ENCODE measurements around the gene SMIM8.

DNA sequence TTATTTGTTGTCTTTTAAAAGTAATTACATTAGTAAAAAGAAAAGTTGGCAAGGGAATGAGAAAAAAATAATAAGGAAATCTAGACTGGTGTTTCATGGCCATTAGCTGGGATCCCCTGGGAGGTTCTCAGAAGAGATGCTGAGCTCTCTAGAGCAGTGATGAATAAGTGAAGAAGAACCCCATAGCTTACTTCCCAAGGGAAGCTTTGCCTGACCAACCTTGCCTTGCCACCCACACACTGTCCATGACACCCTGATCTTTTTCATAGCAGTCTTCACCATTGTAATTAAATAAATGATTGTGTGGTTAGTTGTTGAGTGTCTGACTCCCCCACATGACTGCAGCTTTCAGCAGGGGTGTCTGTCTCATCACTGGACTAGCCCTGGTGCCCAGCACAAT is 28.1 kb downstream of the SMIM8 start:
- TF ChIP-seq, protein P1, sequence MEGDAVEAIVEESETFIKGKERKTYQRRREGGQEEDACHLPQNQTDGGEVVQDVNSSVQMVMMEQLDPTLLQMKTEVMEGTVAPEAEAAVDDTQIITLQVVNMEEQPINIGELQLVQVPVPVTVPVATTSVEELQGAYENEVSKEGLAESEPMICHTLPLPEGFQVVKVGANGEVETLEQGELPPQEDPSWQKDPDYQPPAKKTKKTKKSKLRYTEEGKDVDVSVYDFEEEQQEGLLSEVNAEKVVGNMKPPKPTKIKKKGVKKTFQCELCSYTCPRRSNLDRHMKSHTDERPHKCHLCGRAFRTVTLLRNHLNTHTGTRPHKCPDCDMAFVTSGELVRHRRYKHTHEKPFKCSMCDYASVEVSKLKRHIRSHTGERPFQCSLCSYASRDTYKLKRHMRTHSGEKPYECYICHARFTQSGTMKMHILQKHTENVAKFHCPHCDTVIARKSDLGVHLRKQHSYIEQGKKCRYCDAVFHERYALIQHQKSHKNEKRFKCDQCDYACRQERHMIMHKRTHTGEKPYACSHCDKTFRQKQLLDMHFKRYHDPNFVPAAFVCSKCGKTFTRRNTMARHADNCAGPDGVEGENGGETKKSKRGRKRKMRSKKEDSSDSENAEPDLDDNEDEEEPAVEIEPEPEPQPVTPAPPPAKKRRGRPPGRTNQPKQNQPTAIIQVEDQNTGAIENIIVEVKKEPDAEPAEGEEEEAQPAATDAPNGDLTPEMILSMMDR (IDR thresholded peaks at IDR 0.05): no peak
- TF ChIP-seq POLR2AphosphoS5 (IDR thresholded peaks at IDR 0.05): no peak
